ENCODE measurements around the gene RASGRF1.

RASGRF1 gene

DNA sequence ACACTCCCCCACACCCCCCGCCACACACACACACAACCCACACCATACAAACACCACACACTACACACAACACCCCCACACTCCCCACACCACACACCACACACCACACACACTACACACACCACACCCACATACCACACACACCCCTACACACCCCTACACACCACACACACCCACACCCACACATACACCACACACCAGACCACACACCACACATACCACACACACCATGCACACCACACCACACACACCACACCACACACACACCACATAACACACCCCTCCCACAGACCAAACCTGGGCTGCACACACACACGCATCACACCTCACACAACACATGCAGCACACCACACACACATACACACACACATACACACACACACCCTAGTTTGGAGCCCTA, 1.8 kb upstream of the RASGRF1 start:
- TF ChIP-seq, protein P1, sequence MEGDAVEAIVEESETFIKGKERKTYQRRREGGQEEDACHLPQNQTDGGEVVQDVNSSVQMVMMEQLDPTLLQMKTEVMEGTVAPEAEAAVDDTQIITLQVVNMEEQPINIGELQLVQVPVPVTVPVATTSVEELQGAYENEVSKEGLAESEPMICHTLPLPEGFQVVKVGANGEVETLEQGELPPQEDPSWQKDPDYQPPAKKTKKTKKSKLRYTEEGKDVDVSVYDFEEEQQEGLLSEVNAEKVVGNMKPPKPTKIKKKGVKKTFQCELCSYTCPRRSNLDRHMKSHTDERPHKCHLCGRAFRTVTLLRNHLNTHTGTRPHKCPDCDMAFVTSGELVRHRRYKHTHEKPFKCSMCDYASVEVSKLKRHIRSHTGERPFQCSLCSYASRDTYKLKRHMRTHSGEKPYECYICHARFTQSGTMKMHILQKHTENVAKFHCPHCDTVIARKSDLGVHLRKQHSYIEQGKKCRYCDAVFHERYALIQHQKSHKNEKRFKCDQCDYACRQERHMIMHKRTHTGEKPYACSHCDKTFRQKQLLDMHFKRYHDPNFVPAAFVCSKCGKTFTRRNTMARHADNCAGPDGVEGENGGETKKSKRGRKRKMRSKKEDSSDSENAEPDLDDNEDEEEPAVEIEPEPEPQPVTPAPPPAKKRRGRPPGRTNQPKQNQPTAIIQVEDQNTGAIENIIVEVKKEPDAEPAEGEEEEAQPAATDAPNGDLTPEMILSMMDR (IDR thresholded peaks at IDR 0.05; ENCODE audit: unreplicated experiment in 3 of 3) = no peak
- peaks cover 3% of the 10 kb centered on the region for H3K9me3 Mint-ChIP-seq
- no peak overlapping the region for H3K27ac Mint-ChIP-seq
- peaks cover 98% of the 10 kb centered on the region for H3K27me3 Mint-ChIP-seq (ENCODE audit: low read depth)
- peaks cover 16% of the 10 kb centered on the region for H3K4me1 Mint-ChIP-seq
- H3K36me3 Mint-ChIP-seq (ENCODE audit: low read depth) = no peaks in the 10 kb centered on the region
- H3K4me3 Mint-ChIP-seq = peak overlapping the region; percentile 47 to 66 (median 63)

DNA sequence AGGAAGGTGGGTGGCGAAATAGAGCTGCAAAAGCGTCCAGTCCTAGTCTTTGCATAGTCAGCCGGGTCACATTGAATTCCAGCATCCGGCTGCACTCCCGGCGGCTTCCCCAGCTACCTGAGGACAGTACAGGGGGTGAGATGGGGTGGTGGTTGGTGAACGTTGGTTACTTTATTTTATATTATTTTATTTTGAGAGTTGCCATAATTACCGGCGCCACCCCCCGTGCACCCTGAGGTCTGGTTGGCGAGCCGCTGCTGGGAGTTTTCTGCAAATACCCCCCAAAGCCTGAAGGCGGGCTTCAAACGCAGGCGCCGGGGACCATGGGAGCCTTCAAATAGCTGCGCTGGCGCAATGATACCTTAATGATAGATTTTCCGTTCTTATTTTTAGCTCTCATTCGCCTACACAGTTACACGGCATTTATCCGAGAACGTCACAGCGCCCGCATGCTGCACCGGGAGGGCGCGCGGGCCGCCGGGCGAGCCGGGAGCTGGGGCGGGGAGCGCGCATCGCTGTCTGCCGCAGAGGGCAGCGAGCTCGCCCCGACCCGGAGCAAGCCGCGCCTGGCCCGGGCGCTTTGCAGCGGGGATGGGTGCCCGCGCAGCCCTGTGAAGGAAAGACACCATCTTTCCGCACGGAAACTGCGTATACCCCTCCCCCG, 756 bp upstream of the RASGRF1 start:
- peaks cover 98% of the 10 kb centered on the region for H3K27me3 Mint-ChIP-seq (ENCODE audit: low read depth)
- H3K27ac Mint-ChIP-seq = no peak overlapping the region
- H3K36me3 Mint-ChIP-seq (ENCODE audit: low read depth) = no peaks in the 10 kb centered on the region
- H3K4me3 Mint-ChIP-seq = peak overlapping the region; percentile 77 to 85 (median 78)
- peaks cover 16% of the 10 kb centered on the region for H3K4me1 Mint-ChIP-seq
- H3K9me3 Mint-ChIP-seq = peaks cover 3% of the 10 kb centered on the region
- TF ChIP-seq, protein P1 (IDR thresholded peaks at IDR 0.05; ENCODE audit: unreplicated experiment in 3 of 3) = no peak

DNA sequence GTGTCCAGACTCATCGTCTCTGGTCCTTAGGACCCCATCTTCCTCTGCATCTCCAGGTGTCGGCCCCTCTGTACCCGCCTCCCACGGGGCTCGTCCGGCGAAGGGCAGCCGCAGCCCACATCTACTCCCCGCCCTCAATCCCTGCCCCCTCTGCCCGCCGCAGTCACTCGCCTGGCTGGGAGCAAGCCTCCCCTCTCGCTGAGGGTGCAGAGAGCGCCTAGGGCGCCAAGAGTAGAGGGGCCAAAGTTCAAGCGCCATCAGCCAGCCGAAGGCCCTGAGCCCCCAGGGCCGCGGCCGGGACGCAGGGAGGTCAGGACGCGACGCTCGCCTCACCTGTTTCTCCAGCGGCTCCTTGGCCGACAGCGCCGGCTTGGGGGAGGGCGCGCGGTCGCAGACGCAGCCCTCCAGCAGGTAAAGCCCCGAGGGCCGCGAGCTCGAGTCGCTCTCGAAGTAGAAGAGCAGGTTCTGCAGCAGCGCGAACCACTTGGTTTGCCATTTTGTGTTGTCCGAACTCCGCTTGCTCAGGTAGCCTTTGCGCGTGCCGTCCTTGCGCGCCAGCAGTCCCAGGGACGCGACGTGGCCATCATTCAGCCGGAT, 592 bp downstream of the RASGRF1 start:
- Mint-ChIP-seq H3K27me3 (ENCODE audit: low read depth) (peaks cover 98% of the 10 kb centered on the region), H3K9me3 (peaks cover 3% of the 10 kb centered on the region), H3K4me1 (peaks cover 16% of the 10 kb centered on the region), H3K4me3 (peak overlapping the region; percentile 77 to 85 (median 78)), H3K27ac (no peak overlapping the region), H3K36me3 (ENCODE audit: low read depth) (no peaks in the 10 kb centered on the region)
- TF ChIP-seq, protein P1 (IDR thresholded peaks at IDR 0.05; ENCODE audit: unreplicated experiment in 3 of 3) = no peak

DNA sequence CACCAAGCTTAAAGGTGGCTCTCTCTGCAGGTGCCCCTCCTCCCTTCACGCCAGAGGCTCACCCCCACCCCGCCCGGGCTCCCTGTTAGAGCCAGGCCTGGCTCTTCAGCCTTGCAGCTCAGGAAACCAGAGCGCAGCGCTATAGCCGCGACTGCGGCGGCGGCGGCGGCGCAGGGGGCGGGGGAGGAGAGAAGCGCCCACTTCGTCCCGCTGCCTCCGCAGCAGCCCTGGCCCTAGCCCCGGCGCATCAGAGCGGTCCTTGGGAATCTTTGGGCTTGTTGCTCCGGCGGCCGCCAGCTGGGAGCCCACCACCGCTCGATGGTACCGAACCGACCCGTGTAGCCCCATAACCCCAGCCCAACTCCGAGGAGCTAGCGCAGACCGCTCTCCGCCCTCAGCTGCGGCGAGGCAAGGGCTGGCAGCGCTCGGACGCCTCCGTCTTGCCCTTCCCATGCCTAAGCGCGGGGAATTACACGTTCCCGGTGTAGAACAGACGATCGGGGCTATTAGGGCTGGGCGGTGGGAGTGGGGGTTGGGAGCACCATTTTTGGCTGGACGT, 1.2 kb downstream of the RASGRF1 start:
- no peak overlapping the region for H3K27ac Mint-ChIP-seq
- peaks cover 16% of the 10 kb centered on the region for H3K4me1 Mint-ChIP-seq
- no peaks in the 10 kb centered on the region for H3K36me3 Mint-ChIP-seq (ENCODE audit: low read depth)
- H3K4me3 Mint-ChIP-seq = peak overlapping the region in 2 of 3 experiments; percentile 6 to 85
- H3K27me3 Mint-ChIP-seq (ENCODE audit: low read depth) = peaks cover 98% of the 10 kb centered on the region
- TF ChIP-seq, protein P1 (IDR thresholded peaks at IDR 0.05; ENCODE audit: unreplicated experiment in 3 of 3) = no peak
- peaks cover 3% of the 10 kb centered on the region for H3K9me3 Mint-ChIP-seq

DNA sequence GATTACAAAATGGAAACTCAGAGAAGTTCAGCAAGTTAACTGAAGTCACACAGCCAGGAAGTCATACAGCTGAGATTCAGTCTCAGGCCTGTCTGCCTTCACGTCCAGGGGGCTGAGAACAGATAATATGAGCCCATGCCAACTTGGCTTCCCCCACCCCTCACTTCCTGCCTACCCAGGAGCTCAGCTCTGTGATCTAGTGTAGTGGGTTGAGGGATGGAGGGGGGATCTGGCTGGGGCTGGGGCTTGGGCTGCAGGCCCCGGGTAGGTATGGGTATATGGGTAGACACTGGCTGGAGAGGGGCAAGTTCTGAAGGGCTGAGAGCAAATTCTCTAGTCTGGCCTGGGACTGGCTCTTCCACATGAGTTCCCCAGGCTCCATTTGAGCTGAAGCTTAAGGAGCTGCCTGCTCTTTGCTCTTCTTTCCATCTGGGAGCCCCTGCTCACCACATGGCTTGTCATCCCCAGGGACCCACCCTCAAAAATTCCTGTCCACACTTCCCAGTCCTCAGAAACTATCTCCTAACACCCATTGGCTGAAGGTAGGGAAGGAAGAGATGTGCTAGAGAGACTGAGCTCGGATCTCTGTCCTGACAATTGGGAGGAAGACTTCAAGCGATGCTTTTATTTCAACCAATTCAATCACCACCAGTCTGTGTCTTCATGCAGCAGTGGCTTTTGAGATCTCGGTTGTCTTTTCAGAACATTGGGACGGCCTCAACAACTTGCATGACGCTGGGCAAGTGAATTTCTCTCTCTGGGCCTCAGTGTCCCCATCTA, 2.0 kb downstream of the RASGRF1 start:
- no peak overlapping the region for H3K4me3 Mint-ChIP-seq
- H3K9me3 Mint-ChIP-seq = peaks cover 3% of the 10 kb centered on the region
- TF ChIP-seq, protein P1 (IDR thresholded peaks at IDR 0.05; ENCODE audit: unreplicated experiment in 3 of 3) = no peak
- no peaks in the 10 kb centered on the region for H3K36me3 Mint-ChIP-seq (ENCODE audit: low read depth)
- no peak overlapping the region for H3K27ac Mint-ChIP-seq
- H3K4me1 Mint-ChIP-seq = peaks cover 16% of the 10 kb centered on the region
- peaks cover 100% of the 10 kb centered on the region for H3K27me3 Mint-ChIP-seq (ENCODE audit: low read depth)

Measured in nephron (organoid).